ENCODE results near the gene PLA2G2F.

- peak; percentile 96 for TF ChIP-seq CTCF (IDR thresholded peaks at IDR 0.05; ENCODE audit: low read depth, low read length, poor library complexity, severe bottlenecking)
- TF ChIP-seq EZH2phosphoT487 (IDR thresholded peaks at IDR 0.05; ENCODE audit: borderline replicate concordance, low read length) = no peak; the same call in 1 of the 2 replicates
These were observed 55.8 kb downstream of the PLA2G2F start for GRCh38 chr1:20194757-20195461.
